Activated T-cell treated with anti-CD3 and anti-CD28 coated beads, Interleukin-2, amount 50 U/mL, for 72 hours (primary cell): ENCODE measurements around the gene GPRC5D. TPM values are rescaled to one million over a fixed set of nuclear protein-coding genes. Genes with fewer than 3 reads are reported as not detected.

Source experiments
- ATAC-seq, 2 donors: fragments of 150-1000 bp; cut with Tn5 transposase; replicated peaks in 1 of 2; 2 replicates each; pipeline ENCODE4 v1.10.0; 2021; ENCODE audit warnings: moderate library complexity in 2 of 2, mild to moderate bottlenecking in 1 of 2
- DNase-seq, 2 donors: peaks; one replicate each; pipeline ENCODE4 v3.0.0; 2021 to 2022; ENCODE audit warnings: mixed read lengths in 1 of 2
- H3K27ac Mint-ChIP-seq: one replicate; pipeline ENCODE4 v1.8.0; 2022; ENCODE audit warnings: mild to moderate bottlenecking, moderate library complexity, mixed read lengths
- H3K27me3 Mint-ChIP-seq: one replicate; pipeline ENCODE4 v1.8.0; 2022; ENCODE audit warnings: low read depth, mixed read lengths
- H3K36me3 Mint-ChIP-seq, 2 donors: one replicate each; pipeline ENCODE4 v1.8.0; 2022; ENCODE audit warnings: mixed read lengths in 2 of 2, mild to moderate bottlenecking in 1 of 2; ENCODE audit not compliant: insufficient read depth in 2 of 2
- H3K4me1 Mint-ChIP-seq: one replicate; pipeline ENCODE4 v1.8.0; 2022; ENCODE audit warnings: low read depth, mixed read lengths
- H3K4me3 Mint-ChIP-seq, 2 donors: one replicate each; pipeline ENCODE4 v1.8.0; 2022; ENCODE audit warnings: mild to moderate bottlenecking in 2 of 2, mixed read lengths in 2 of 2, moderate library complexity in 2 of 2
- H3K9me3 Mint-ChIP-seq, 2 donors: one replicate each; pipeline ENCODE4 v1.8.0; 2022; ENCODE audit warnings: mixed read lengths in 2 of 2
- total RNA-seq, 2 donors: library from RNA; stranded (reverse); gene quantifications; one replicate each; pipeline ENCODE4 v1.2.3, GENCODE V29; 2022

The GPRC5D gene
- total RNA-seq, 2 donors from 2014 or later: not detected

DNA sequence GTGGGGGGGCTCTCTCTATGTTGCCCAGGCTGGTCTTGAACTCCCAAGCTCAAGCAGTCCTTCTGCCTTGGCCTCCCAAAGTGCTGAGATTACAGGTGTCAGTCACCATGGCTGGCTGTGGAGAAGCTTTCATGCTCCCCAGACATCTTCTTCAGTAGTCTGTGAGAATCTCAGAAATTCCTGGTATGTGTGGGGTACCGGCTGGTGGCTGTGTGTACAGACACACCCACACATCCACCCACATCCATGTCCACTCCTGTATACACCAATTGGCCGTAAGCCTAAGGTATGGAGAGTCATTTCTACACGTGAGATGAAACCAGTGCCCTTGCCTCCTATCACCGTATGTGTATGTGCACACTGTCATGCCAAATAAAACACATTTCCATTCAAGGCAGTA, 27.8 kb downstream of the GPRC5D start:
- Mint-ChIP-seq H3K4me3 (no peak overlapping the region), H3K27me3 (no peaks in the 10 kb centered on the region), H3K4me1 (no peaks in the 10 kb centered on the region), H3K36me3 (no peaks in the 10 kb centered on the region), H3K9me3 (no peaks in the 10 kb centered on the region), H3K27ac (no peak overlapping the region)
- no peak for ATAC-seq
- DNase-seq: no peak

DNA sequence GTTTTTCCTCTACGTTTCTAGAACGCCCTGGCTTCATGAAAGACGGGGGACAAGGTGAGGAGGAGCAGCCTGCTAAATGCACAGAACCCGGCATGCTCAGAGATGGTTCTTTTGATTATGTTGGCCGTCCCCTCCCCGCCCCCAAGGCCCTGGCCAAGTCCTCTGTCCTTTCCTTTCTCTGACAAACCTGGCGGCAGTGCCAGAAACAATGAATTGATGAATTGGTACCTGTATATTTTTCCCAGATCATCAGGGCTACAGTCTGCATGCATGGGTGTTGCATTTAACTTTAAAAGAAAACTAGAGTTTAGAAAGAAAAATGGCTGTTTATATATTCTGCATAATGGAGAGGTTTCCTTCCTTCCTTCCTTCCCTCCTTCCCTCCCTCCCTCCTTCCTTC, 29.0 kb downstream of the GPRC5D start:
- Mint-ChIP-seq H3K4me3 (no peak overlapping the region), H3K4me1 (no peaks in the 10 kb centered on the region), H3K36me3 (no peaks in the 10 kb centered on the region), H3K27me3 (no peaks in the 10 kb centered on the region), H3K9me3 (no peaks in the 10 kb centered on the region), H3K27ac (no peak overlapping the region)
- no peak for DNase-seq
- no peak for ATAC-seq

- H3K27me3 Mint-ChIP-seq: peaks cover 5% of the 10 kb centered on the region
- no peak overlapping the region for H3K4me3 Mint-ChIP-seq
- ATAC-seq: no peak
- DNase-seq: no peak
- H3K4me1 Mint-ChIP-seq: no peaks in the 10 kb centered on the region
- no peak overlapping the region for H3K27ac Mint-ChIP-seq
- H3K9me3 Mint-ChIP-seq: no peaks in the 10 kb centered on the region
- H3K36me3 Mint-ChIP-seq: no peaks in the 10 kb centered on the region
Observed at GRCh38 chr12:12922191-12922616, 29.8 kb downstream of the GPRC5D start.

GRCh38 chr12:12919666-12920435, 32.1 kb downstream of the GPRC5D start:
- no peak overlapping the region for H3K4me3 Mint-ChIP-seq
- no peaks in the 10 kb centered on the region for H3K9me3 Mint-ChIP-seq
- no peaks in the 10 kb centered on the region for H3K36me3 Mint-ChIP-seq
- peaks cover 18% of the 10 kb centered on the region for H3K27me3 Mint-ChIP-seq
- ATAC-seq (no peak), DNase-seq (no peak)
- no peak overlapping the region for H3K27ac Mint-ChIP-seq
- H3K4me1 Mint-ChIP-seq: peaks cover 12% of the 10 kb centered on the region

GRCh38 chr12:12918781-12919389, 33.1 kb downstream of the GPRC5D start:
- no peaks in the 10 kb centered on the region for H3K36me3 Mint-ChIP-seq
- H3K4me3 Mint-ChIP-seq: no peak overlapping the region
- H3K9me3 Mint-ChIP-seq: no peaks in the 10 kb centered on the region
- DNase-seq (no peak), ATAC-seq (no peak)
- H3K27ac Mint-ChIP-seq: no peak overlapping the region
- peaks cover 12% of the 10 kb centered on the region for H3K4me1 Mint-ChIP-seq
- H3K27me3 Mint-ChIP-seq: peaks cover 18% of the 10 kb centered on the region

- ATAC-seq (no peak), DNase-seq (no peak)
- Mint-ChIP-seq H3K9me3 (no peaks in the 10 kb centered on the region), H3K27me3 (peaks cover 18% of the 10 kb centered on the region), H3K27ac (no peak overlapping the region), H3K4me1 (peaks cover 12% of the 10 kb centered on the region), H3K4me3 (no peak overlapping the region), H3K36me3 (no peaks in the 10 kb centered on the region)
Observed at GRCh38 chr12:12917517-12917916, 34.5 kb downstream of the GPRC5D start.

DNA sequence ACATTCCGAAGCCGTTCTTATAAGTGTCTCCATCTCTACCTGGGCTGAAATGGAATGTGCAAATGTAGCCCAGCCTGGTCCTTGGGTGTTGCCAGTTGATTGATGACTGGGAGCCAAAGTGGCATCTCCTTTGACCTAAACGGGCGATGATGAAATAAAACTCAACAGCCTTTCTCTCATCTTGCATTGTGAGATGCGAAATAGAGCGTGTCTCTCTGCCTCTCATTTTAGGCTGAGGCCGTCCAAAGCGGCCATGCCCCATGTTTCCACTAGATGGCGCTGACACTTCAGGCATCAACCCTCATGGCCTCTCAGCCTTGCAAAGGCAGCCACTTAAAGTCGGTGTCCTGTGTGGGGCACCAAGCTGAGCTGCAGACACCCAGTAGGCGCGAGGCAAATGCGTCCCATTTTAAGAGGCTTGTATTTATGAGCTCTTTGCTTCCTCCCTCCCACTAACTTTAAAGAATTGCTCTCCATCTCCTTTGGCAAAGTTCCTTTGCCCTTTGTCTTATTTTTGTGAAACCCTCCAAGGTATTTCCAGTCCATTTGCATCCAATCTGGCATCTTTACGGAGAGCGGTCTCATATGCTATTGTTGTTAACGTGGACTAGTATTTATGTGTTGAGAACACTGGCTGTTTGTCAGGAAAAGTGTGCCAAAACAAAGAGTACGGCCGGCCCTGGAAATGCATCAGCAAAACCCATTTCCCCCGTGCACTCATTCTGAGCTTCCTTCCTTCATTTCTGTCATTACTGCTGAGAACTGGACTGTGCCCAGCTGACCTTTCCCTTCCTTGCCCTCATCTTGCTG, 35.6 kb downstream of the GPRC5D start:
- Mint-ChIP-seq H3K4me1 (peaks cover 17% of the 10 kb centered on the region), H3K36me3 (no peaks in the 10 kb centered on the region), H3K27me3 (peaks cover 18% of the 10 kb centered on the region), H3K9me3 (no peaks in the 10 kb centered on the region), H3K27ac (no peak overlapping the region), H3K4me3 (peak overlapping the region in 1 of 2 donors; percentile 41)
- DNase-seq: peak; percentile 82 to 87
- ATAC-seq: peak; percentile 98 to 100

- DNase-seq (no peak), ATAC-seq (peak in 1 of 2 donors; percentile 8)
- Mint-ChIP-seq H3K36me3 (no peaks in the 10 kb centered on the region), H3K9me3 (no peaks in the 10 kb centered on the region), H3K4me3 (no peak overlapping the region), H3K27me3 (peaks cover 18% of the 10 kb centered on the region), H3K4me1 (peaks cover 23% of the 10 kb centered on the region), H3K27ac (no peak overlapping the region)
Observed at GRCh38 chr12:12915656-12916055, 36.3 kb downstream of the GPRC5D start.

- H3K27me3 Mint-ChIP-seq: peaks cover 18% of the 10 kb centered on the region
- H3K4me1 Mint-ChIP-seq: peaks cover 42% of the 10 kb centered on the region
- no peak overlapping the region for H3K4me3 Mint-ChIP-seq
- H3K27ac Mint-ChIP-seq: no peak overlapping the region
- ATAC-seq (no peak), DNase-seq (no peak)
- no peaks in the 10 kb centered on the region for H3K36me3 Mint-ChIP-seq
- H3K9me3 Mint-ChIP-seq: no peaks in the 10 kb centered on the region
Observed at GRCh38 chr12:12912711-12913110, 39.3 kb downstream of the GPRC5D start.

- H3K9me3 Mint-ChIP-seq: no peaks in the 10 kb centered on the region
Observed at GRCh38 chr12:12909995-12910420, 42.0 kb downstream of the GPRC5D start.

DNA sequence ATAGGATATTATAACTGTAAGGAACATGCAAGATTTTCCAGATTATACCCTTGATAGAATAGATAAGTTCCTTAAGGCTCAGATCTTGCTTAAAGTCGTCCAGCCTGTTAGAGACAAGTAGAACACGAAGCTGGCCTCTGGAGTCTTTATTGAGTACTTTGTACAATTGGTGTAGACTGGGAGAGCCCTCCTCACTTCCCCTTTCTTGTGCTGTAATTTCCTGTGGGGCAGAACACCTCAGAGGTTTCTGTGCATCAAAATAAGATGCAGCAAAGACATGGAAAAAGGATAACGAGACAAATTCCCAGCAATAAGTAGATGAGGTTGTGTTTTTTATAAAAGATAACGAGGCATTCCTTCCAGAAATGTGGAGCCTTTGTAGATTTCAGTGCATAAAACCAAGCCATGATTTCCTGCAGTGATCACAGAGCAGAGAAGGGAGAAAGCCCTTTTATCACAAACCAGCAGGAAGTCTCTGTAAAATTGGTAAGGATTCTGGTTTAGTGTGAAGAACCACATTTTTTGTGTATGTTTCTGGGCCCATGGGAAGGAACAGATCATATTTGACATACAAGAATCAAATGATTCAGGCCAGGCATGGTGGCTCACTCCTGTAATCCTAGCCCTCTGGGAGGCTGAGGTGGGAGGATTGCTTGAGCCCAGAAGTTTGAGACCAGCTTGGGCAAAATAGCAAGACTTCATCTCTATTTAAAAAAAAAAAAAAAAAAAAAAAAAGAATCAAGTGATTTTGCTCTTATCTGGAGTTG, 42.6 kb downstream of the GPRC5D start:
- Mint-ChIP-seq H3K4me3 (no peak overlapping the region), H3K27ac (no peak overlapping the region)
- no peak for ATAC-seq

More at GRCh38 chr12:12909995-12910420, 42.0 kb downstream of the GPRC5D start:
- H3K36me3 Mint-ChIP-seq: no peaks in the 10 kb centered on the region
- DNase-seq: no peak
- no peak overlapping the region for H3K27ac Mint-ChIP-seq
- peaks cover 30% of the 10 kb centered on the region for H3K4me1 Mint-ChIP-seq
- peaks cover 16% of the 10 kb centered on the region for H3K27me3 Mint-ChIP-seq
- no peak overlapping the region for H3K4me3 Mint-ChIP-seq
- no peak for ATAC-seq

DNA sequence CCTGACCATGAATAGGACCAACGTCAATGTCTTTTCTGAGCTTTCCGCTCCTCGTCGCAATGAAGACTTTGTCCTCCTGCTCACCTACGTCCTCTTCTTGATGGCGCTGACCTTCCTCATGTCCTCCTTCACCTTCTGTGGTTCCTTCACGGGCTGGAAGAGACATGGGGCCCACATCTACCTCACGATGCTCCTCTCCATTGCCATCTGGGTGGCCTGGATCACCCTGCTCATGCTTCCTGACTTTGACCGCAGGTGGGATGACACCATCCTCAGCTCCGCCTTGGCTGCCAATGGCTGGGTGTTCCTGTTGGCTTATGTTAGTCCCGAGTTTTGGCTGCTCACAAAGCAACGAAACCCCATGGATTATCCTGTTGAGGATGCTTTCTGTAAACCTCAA, 43.3 kb downstream of the GPRC5D start:
- ATAC-seq (no peak), DNase-seq (no peak)
- Mint-ChIP-seq H3K4me3 (no peak overlapping the region), H3K4me1 (peaks cover 30% of the 10 kb centered on the region), H3K9me3 (no peaks in the 10 kb centered on the region), H3K27ac (no peak overlapping the region), H3K27me3 (peaks cover 16% of the 10 kb centered on the region), H3K36me3 (no peaks in the 10 kb centered on the region)

More for the DNA sequence above, 42.6 kb downstream of the GPRC5D start:
- no peaks in the 10 kb centered on the region for H3K36me3 Mint-ChIP-seq
- no peak for DNase-seq
- H3K9me3 Mint-ChIP-seq: no peaks in the 10 kb centered on the region
- H3K27me3 Mint-ChIP-seq: peaks cover 16% of the 10 kb centered on the region
- H3K4me1 Mint-ChIP-seq: peaks cover 30% of the 10 kb centered on the region
